HG02678 (cell line): Measurements from ENCODE around the gene INO80D.
"Not testable (repeated sequence)": the region's sequence is repeated elsewhere in the genome, so short reads cannot be mapped to it uniquely, and the experiment has no call there.

ENCODE experiments used
- ATAC-seq: cut with Tn5 transposase; IDR thresholded peaks from one replicate; pipeline ENCODE4 v1.9.1; 2021; ENCODE audit warnings: mild to moderate bottlenecking, moderate library complexity; ENCODE audit not compliant: unreplicated experiment

Gene INO80D

DNA sequence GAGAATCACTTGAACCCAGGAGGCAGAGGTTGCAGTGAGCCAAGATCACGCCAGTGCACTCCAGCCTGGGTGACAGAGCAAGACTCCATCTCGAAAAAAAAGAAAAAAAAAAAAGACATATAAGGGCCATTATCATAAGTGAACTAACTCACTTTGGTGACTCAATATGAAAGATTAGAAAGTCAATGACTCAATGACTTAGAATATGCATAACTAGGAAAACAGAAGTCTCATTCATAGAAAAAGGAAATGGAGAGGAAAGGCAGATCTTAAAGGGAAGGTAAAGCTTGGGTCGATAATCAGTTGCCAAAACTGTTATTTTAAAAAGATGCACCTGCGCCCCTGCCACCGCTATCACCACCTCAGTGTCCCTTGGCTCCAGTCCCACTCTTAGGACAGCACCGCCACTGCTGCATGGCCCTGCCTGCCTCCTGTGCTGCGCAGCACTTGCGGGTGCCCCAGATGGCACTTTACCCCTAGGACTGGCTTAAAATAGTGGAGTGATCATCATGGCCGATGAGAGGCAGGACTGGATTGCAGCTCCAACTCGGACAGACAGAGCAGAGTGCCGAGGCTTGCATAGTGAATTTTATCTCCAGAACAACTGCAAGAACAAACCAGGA lies 54.7 kb downstream of the INO80D start:
- peak; percentile 76 for ATAC-seq

DNA sequence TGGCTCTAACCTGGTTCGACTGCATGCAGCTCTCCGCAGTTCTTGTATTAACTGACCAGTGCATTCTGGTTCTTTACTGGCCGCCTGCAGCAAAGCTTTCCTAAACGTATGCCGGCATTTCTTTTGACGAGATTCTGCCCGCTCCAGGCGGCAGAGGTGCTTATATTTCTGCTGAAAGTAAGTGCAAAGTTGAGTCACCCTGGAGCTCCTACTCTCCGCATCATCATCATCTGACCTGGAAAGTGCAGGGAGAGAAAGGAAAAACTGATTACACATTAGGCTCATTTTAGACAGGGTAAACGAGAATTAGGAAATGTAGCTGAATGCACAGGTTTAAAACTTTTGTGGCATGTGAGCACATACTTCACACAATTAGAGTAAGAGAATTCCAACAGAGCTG lies 57.9 kb downstream of the INO80D start:
- ATAC-seq = no peak

DNA sequence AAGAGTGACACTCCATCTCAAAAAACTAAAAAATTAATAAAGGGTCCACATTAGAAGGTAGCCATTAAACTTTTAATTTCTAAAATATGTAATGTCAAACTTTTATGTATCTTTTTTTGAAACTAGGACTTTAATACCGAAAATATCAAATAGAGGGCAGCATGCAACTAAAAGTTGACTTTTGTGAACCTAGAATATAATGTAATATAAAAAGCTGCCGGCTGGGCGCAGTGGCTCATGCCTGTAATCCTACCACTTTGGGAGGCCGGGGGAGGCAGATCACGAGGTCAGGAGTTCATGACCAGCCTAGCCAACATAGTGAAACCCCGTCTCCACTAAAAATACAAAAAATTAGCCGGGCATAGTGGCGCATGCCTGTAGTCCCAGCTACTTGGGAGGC lies 62.8 kb downstream of the INO80D start:
- ATAC-seq = no peak

DNA sequence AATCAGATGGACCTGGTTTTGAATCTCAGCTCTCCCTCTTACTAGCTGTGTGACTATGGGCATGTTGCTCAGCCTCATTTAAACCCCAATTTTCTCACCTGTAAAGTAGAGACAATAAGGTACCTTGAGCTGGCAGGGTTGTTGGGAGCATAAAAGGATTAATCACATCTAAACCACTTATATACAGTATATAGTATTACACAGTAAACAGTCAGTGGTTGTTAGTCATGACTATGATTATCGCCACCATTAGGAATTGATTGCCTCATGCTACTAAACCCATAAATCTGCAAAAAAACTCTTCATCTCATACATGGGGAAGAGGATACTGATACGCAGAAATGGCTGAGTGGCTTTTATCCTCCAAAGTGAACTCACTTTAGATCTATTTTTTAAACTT lies 65.8 kb downstream of the INO80D start:
- no peak for ATAC-seq

DNA sequence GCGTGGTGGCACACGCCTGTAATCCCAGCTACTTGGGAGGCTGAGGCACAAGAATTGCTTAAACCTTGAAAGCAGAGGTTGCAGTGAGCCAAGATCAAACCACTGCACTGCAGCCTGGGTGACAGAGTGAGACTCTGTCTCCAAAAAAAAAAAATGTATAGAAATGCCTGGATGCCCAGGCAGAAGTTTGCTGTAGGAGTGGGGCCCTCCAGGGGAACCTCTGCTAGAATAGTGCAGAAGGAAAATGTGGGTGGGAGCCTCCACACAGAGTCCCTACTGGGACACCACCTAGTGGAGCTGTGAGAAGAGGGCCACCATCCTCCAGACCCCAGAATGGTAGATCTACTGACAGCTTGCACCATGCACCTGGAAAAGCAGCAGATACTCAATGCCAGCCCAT lies 70.2 kb downstream of the INO80D start:
- not testable (repeated sequence) for ATAC-seq

DNA sequence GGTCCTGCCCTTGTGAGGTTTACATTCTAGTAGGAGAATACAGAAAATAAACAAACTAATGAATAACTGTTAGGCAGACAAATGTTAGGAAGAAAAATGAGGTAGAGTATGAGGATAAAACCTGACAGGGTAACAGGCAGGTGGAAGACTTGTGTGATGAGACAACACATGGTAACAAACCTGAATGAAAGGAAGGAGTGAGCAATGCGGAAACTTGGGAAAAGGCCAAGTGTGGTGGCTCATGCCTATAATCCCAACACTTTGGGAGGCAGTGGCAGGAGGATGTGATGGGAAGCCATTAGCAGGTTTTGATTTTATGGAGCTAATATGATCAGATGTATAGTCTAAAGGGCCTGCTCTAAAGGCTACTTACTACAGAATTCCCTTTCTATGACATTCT lies 74.2 kb downstream of the INO80D start:
- ATAC-seq = no peak

DNA sequence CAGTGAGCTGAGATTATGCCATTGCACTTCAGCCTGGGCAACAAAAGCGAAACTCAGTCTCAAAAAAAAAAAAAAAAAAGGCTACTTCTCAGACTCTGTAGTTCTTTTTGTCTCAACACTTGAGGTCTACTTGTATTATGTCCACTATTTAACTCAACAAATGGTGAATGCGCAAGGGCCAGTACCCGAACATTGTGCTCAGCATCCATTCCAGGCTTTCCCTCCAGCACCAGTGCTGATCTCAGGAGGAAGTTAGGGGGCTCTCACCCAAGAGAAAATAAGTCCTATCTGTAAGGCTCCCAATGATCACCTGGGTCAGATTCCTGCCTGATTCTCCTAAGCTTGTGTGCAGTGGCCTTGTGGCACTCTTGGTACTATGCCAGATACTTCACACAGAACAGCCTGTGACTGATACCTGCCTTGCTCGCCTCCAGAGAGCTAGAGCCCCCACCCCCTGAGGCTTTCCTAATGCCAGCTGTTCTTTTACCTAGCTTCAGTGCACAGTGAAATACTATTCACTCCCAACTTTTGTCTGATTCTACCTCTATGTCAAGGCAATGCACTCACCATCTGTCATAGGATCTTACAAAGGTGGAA lies 74.9 kb downstream of the INO80D start:
- ATAC-seq = no peak

DNA sequence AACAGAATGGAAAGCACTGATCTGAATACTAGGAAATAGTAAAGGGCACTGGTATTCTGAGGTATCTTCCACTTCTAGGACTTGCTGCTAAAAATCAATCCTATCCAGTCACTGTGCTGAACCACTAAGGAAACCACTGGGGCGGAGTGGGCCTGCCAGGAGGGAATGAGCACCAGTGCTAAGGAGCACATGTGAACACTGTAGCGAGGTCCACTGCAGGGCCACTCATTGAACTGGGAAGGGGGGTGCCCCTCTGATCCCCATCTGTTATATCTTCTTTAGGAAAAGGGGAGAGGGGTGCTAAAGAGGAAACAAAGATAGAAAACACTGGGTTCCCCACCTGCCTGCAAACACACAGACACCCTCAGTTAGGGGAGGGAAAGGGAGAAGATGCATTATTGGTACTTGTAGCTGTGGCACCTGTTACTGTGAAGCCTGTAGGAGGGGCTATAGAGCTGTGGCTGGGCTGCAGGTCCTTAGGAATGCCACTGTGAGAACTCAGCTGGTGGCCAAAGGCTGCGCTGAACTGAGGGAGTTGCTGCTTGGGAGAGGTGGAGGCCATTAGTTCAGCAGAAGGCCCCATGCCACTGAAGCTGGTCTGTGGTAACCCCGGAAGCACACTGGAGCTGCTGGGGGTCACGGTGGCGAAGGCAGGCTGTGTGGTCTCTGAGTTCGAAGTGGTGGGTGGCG lies 81.8 kb downstream of the INO80D start:
- ATAC-seq = no peak

DNA sequence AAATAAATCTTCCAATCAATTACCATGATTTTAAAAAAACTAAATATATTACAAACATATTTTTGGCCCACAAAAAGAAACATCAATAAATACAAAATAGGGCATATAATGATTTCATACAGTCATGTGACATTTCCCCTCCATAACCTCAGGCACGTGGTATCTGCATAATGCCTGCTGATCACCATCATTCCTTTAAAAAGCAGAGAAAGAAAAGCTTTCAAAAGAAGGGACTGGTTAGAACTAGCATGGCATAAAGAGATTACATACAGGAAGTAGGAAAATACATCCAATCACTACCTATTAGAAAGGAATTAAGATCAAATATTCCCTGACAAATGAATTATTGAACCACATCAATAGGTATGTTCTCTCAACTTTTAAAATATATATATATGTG lies 83.5 kb downstream of the INO80D start:
- no peak for ATAC-seq

DNA sequence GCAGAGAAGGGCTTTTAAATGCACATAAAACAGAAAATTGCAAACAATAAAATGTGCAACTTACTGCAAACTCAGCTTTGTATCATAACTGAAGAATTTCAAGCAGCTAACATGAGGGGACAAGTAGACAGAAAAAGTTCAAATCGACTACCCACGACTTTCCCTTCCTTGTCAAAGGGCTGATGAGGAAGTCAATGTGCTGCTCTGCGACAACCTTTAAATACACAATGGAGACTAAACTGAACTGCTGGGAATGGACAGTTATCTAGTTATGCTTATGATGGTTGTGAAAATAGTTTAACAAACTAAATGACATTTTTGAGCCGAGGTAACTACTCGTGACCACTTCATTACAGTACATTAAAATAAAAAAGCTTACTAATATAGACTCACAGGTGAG lies 84.1 kb downstream of the INO80D start:
- no peak for ATAC-seq

DNA sequence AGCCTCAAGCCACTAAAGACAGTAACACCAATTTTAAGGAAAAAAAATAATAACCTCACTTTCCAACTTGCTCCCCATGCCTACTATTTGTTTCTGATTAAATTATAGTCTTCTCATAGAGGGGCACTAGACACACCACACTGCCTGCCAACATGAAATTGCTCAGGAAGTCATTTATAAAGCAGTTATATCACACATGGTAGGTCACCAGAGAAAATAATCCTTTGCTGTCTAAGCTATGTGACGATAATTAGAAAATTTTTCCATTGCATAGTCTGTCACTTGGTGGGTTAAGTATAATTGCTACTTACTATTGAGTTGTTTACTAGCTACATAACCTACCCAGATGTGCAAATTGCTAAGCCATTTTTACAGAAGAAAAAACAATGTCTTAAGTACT lies 85.2 kb downstream of the INO80D start:
- no peak for ATAC-seq

DNA sequence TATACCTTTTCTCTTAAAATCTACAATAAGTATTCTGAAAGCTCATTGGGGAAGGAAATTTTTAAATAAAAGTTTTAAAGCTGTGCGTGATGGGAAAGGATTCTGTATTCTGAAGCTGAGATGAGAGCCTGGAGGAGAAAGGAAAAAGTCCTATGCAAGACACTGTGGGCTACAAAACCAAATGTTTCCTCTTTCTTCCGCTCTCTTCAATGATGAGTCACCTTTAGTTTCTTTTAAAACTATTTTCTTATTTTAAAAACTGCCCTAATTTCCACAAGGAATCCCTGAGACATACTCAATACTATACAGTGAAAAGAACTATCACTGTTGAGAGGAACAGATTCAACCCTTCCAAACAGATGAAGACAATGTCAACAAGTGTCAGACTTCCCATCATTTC lies 87.4 kb downstream of the INO80D start:
- ATAC-seq = no peak

DNA sequence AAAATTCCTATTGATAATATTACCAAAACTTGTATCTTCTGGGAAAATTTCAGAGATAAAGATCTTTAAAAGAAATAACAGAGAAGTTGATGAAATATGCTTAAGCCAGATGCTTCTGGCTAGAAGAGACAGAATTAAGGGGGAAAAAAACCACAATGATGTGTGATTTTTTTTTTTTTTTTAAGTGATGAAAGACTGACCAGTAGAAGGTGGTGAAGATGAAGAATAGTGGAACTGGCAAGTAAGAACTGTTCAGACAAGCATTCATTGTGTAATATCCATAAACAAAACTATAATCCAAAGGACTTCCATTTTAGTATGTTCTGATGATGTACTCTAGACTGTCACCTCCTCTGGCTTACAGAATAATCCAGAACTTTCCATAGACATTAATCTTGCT lies 89.8 kb downstream of the INO80D start:
- no peak for ATAC-seq

DNA sequence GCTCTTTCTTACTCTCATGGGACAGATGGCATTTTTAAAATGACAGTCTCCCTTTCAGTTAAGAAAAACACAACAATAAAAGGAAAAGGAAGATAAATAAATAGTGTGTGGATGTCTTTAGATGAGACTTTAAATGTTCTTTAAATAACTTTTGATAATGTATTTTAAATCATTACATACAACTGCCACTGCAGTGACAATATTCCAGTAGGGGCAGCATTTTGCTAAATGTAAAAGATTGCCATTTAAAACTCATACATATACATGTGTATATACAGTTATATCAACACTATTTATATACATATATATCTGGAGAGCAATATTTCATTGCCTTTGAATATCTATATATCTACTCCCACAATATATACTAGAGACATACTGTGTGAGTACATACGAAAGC lies 90.7 kb downstream of the INO80D start:
- ATAC-seq = no peak

DNA sequence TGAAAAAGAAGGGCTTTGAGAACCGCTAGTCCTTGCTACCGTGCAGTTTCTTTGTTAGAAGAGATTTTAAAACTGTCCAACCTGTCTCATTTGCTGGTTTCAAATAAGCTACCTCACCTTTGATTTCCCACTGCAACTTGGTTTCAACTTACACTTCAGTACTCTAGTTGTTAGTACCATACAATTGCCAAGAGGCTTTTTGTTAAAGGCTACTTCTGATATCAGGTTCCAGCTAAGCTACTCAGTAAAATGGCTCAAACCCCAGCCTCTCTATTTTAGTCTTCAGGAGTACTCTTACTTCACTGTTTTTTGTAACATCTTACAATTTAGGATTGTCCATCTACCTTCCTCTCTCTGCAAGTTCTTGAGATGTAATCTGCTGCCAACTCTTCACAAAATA lies 91.6 kb downstream of the INO80D start:
- no peak for ATAC-seq

DNA sequence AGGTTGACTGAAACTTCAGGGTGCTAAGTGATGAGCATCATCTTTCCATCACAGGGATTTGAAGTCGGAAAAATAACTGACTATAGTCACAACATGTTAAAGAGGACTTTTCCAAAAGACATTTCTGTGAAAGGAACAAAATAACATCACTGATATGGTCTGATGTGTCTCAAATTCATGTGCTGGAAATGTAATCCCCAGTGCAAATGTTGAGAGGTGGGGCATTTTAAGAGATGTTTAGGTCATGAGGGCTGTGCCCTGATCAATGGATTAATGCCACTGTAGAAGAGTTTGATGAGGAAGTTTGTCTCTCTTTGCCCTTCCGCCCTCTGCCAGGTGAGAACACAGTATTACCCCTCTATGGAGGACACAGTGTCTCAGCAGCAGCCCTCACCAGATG lies 95.9 kb downstream of the INO80D start:
- no peak for ATAC-seq

DNA sequence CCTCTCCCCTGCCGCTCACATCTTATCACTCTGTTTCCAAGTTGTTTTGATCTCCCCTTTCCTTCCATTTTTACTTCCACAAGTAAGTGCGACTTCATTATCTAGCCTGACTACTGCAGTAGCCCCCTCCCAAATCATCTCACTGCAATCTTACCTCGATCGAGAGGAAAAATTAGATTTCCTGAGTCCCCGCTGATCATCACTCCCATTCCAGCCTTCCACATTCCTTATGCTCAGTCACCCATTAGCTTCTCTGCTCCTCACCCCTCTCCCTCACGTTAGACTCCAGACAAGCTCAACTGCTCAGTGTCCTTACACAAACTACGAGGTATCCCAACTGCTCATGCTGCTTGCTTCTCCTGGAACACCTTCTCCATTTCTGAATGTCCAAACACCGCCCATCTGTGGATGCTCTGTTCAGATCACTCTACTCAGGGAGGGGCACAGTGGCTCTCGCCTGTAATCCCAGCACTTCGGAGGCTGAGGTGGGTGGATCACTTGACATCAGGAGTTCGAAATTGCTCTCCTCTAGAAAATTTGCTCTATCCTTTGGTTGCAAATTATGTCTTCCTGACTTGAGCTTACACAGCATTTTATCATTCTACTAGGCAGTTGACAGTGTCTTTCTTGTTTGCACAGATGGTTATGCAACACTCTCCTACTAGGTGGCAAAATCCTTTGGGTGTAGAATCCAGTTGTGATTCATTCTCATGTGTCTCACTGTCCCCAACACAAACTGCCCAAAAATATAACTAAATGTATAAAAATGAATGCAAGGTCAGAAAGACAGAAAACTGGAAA lies 96.5 kb downstream of the INO80D start:
- no peak for ATAC-seq

DNA sequence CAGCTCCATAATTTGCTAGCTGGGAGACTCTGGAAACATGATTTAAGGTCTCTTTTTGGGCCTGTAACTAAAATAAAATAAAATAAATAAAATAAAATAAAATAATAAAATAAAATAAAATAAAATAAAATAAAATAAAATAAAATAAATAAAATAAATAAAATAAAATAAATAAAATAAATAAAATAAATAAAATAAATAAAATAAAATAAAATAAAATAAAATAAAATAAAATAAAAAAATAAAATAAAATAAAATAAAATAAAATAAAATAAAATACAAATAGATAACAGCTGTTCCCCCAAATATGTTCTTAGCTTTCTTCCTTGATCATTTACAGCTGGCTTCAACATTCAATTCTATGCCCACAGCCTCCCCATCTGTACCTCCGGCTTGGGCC lies 97.3 kb downstream of the INO80D start:
- not testable (repeated sequence) for ATAC-seq

DNA sequence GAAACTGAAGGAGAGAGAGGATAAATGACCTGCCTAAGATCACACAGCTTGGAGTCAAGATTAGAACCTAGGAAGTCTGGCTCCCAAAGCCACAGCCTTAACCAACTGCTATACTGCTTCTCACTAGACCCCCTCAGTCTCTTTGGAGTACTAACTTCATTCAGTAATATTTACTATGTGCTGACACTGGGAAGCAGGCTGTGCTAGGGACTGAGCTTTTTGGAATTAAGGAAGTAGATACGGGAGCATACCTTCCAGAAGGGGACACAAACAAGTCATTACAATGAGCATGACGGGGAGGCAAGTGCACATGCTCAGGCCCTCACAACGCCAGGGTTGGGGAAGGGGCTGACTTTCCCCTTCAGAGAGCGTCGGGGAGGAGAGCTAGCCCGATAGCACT lies 97.7 kb downstream of the INO80D start:
- no peak for ATAC-seq

DNA sequence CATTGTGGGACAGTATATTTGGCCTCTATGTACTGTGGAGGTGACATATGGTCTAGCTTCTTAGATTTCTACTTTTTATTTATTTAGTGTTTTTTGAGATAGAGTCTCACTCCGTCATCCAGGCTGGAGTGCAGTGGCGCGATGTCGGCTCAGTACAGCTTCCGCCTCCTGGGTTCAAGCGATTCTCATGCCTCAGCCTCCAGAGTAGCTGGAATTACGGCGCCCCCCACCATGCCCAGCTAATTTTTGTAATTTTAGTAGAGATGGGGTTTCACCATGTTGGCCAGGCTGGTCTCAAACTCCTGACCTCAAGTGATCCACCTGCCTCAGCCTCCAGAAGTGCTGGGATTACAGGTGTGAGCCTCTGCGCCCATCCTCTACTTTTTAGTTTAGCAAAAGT lies 99.6 kb downstream of the INO80D start:
- not testable (repeated sequence) for ATAC-seq

DNA sequence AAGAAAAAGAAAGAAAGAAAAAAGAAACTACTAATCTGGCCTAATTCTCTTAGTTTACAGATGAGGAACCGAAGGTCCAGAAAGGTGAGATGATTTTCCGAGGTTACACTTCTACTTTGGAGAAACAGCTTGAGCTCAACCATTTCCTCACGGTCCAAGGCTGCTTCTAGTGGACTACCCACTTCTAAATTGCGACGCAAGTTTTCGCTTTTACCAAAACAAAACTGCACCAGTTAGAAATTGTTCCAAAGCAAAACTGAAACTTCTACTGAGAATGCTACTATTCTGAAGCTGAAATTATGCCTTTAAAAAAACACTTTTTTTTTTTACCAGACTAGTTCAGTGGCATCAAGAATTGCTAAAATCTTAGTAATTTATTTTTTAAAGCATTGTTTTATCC lies 101.6 kb downstream of the INO80D start:
- peak; percentile 79 for ATAC-seq
